DND-41 (cell line): ENCODE measurements around the gene CCDC201.

Experiments
- ATAC-seq: fragments of 200-7000 bp; cut with Tn5 transposase; 3 replicates; pipeline ENCODE4 v1.9.1; 2021; ENCODE audit warnings: low read depth; ENCODE audit not compliant: insufficient read depth
- DNase-seq: peaks from one replicate; pipeline ENCODE4 v3.0.0-alpha.2; 2020
- H2AFZ ChIP-seq: 2 replicates; pipeline ENCODE4 v1.6.0; 2012; ENCODE audit warnings: low read depth, low read length
- H3K27ac ChIP-seq: 2 replicates; pipeline ENCODE4 v1.5.1; 2012; ENCODE audit warnings: low read length, inconsistent platforms
- H3K27me3 ChIP-seq: fragments of 200-600 bp; sonication (generic); 2 replicates; pipeline ENCODE4 v1.6.0; 2012; ENCODE audit warnings: low read length, mild to moderate bottlenecking, inconsistent platforms; ENCODE audit not compliant: insufficient read depth, poor library complexity
- H3K36me3 ChIP-seq: 2 replicates; pipeline ENCODE4 v1.5.1; 2012; ENCODE audit warnings: low read length, inconsistent platforms; ENCODE audit not compliant: insufficient read depth
- H3K4me1 ChIP-seq: 2 replicates; pipeline ENCODE4 v1.5.1; 2012; ENCODE audit warnings: mild to moderate bottlenecking, low read length; ENCODE audit not compliant: insufficient read depth
- H3K4me2 ChIP-seq: 2 replicates; pipeline ENCODE4 v1.6.0; 2012; ENCODE audit warnings: mild to moderate bottlenecking, moderate library complexity, low read length, inconsistent platforms; ENCODE audit not compliant: insufficient read depth
- H3K4me3 ChIP-seq, 2 experiments: fragments of 200-600 bp in 1 of 2; shearing (Covaris generic) in 1 of 2; 2 replicates each; pipeline ENCODE4 v1.5.1; 2012 to 2016; ENCODE audit warnings: inconsistent platforms in 2 of 2, low read length in 2 of 2, mild to moderate bottlenecking in 2 of 2, low read depth in 1 of 2, moderate library complexity in 1 of 2
- H3K79me2 ChIP-seq: 2 replicates; pipeline ENCODE4 v1.6.0; 2012; ENCODE audit warnings: low read length, inconsistent platforms; ENCODE audit not compliant: insufficient read depth
- H3K9ac ChIP-seq: 2 replicates; pipeline ENCODE4 v1.6.0; 2012; ENCODE audit warnings: low read depth, mild to moderate bottlenecking, inconsistent platforms, low read length, moderate library complexity
- H3K9me3 ChIP-seq: 2 replicates; pipeline ENCODE4 v1.5.1; 2012; ENCODE audit warnings: low read length, moderate library complexity, mild to moderate bottlenecking, inconsistent platforms; ENCODE audit not compliant: insufficient read depth, severe bottlenecking
- H4K20me1 ChIP-seq: 2 replicates; pipeline ENCODE4 v1.6.0; 2012; ENCODE audit warnings: low read length; ENCODE audit not compliant: insufficient read depth
- EZH2 ChIP-seq: IDR thresholded peaks from 3 replicates; pipeline ENCODE4 v1.6.1; 2012; ENCODE audit warnings: borderline replicate concordance, low read depth, mild to moderate bottlenecking, moderate library complexity, low read length, inconsistent platforms; ENCODE audit not compliant: severe bottlenecking
- TF ChIP-seq, protein P1 (sequence below): IDR thresholded peaks from 2 replicates; pipeline ENCODE4 v1.5.1; 2012; ENCODE audit warnings: borderline replicate concordance, low read length, moderate library complexity, mild to moderate bottlenecking; ENCODE audit not compliant: poor library complexity, severe bottlenecking; ENCODE audit errors: extremely low read depth

CCDC201 gene

DNA sequence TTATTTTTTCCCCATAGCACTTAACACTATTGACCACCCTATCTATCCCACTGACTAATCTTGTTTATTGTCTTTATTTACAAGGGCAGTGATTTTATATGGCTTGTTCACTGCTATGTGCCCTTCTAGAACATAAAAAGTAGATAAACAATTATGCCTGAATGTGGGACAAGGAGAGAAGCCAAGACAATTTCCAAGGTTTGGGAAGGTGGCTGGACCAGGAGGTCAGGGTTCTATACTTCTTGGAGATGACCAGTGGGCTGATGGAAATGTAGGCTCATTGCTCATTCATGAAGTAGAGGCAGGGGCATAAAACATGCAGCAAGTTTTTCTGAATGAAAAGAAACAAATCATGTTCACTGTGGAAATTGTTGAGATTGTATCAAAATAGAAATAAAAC lies 36.7 kb upstream of the CCDC201 start:
- Histone ChIP-seq H3K79me2 (no peaks in the 10 kb centered on the region), H3K27ac (no peak overlapping the region), H3K9me3 (no peaks in the 10 kb centered on the region), H3K9ac (no peak overlapping the region), H3K4me3 (no peak overlapping the region), H3K4me2 (no peak overlapping the region), H3K36me3 (no peaks in the 10 kb centered on the region), H2AFZ (no peak overlapping the region), H3K27me3 (no peaks in the 10 kb centered on the region), H4K20me1 (no peaks in the 10 kb centered on the region), H3K4me1 (no peaks in the 10 kb centered on the region)
- DNase-seq (no peak), ATAC-seq (no peak)
- TF ChIP-seq, protein P1, sequence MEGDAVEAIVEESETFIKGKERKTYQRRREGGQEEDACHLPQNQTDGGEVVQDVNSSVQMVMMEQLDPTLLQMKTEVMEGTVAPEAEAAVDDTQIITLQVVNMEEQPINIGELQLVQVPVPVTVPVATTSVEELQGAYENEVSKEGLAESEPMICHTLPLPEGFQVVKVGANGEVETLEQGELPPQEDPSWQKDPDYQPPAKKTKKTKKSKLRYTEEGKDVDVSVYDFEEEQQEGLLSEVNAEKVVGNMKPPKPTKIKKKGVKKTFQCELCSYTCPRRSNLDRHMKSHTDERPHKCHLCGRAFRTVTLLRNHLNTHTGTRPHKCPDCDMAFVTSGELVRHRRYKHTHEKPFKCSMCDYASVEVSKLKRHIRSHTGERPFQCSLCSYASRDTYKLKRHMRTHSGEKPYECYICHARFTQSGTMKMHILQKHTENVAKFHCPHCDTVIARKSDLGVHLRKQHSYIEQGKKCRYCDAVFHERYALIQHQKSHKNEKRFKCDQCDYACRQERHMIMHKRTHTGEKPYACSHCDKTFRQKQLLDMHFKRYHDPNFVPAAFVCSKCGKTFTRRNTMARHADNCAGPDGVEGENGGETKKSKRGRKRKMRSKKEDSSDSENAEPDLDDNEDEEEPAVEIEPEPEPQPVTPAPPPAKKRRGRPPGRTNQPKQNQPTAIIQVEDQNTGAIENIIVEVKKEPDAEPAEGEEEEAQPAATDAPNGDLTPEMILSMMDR = no peak
- no peak for TF ChIP-seq EZH2

DNA sequence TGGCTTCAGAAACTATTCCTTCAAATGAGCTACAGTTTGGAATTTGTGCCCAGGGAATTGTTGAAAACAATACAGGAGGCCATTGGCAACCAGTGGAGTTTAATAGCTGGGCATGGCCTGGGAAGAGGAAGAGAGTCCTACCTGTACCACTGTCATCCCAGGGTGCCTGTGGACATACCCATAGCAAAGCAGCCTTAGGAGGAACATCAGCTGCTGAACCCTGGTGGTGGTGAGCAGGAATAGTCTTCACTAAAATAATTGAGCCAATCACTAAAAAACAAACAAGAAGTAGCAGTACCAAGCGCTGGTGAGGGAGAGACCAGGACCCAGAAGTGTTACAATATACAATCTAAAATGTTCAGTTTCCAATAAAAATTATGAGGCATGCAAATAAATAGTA lies 29.9 kb upstream of the CCDC201 start:
- Histone ChIP-seq H3K27me3 (peaks cover 4% of the 10 kb centered on the region), H3K9me3 (no peaks in the 10 kb centered on the region), H3K4me2 (no peak overlapping the region), H2AFZ (no peak overlapping the region), H3K36me3 (no peaks in the 10 kb centered on the region), H3K79me2 (no peaks in the 10 kb centered on the region), H4K20me1 (no peaks in the 10 kb centered on the region), H3K4me1 (no peaks in the 10 kb centered on the region), H3K9ac (no peak overlapping the region), H3K27ac (no peak overlapping the region), H3K4me3 (no peak overlapping the region)
- TF ChIP-seq, protein P1 = no peak
- no peak for TF ChIP-seq EZH2
- DNase-seq = no peak
- ATAC-seq = no peak

DNA sequence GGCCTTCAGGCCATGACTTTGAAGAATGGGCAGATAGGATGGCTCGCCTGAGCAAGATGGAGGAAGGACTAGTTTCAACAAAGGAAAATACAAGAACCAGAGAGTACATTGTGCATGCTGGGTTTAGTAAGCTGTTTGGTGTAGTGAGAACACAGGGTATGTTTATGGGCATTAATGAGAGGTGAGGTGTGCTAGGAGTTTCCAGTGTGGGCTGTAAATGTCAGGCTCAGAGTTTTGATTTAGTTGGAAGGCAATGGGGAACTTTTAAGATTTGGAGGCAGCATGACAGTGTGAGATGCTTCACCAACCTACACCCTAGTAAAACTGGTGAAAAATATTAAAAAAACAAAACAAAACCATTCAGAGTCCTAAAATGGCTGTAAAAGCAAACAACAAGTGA lies 28.7 kb upstream of the CCDC201 start:
- H3K36me3 ChIP-seq = no peaks in the 10 kb centered on the region
- no peaks in the 10 kb centered on the region for H3K4me1 ChIP-seq
- H3K4me2 ChIP-seq = no peak overlapping the region
- no peak overlapping the region for H3K27ac ChIP-seq
- TF ChIP-seq, protein P1 = no peak
- no peak overlapping the region for H2AFZ ChIP-seq
- no peak for DNase-seq
- H4K20me1 ChIP-seq = no peaks in the 10 kb centered on the region
- no peaks in the 10 kb centered on the region for H3K79me2 ChIP-seq
- H3K9me3 ChIP-seq = no peaks in the 10 kb centered on the region
- H3K9ac ChIP-seq = no peak overlapping the region
- ATAC-seq = no peak
- H3K4me3 ChIP-seq = no peak overlapping the region
- H3K27me3 ChIP-seq = peaks cover 4% of the 10 kb centered on the region

DNA sequence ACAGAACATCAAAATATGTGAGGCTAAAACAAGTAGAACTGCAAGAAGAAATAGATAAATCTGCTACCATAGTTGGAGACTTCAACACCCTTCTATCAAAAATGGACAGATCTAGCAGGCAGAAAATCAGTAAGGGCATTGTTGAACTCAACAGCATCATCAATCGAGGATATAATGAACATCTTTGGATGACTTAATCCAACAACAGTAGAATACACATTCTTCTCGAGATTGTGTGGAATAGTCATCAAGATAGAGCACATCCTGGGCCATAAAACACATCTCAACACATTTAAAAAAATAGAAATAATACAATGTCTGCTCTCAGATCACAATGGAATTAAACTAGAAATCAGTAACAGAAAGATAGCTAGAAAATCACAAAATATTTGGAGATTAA lies 25.3 kb upstream of the CCDC201 start:
- H3K4me1 ChIP-seq = no peaks in the 10 kb centered on the region
- no peak overlapping the region for H3K4me3 ChIP-seq
- H3K9me3 ChIP-seq = no peaks in the 10 kb centered on the region
- TF ChIP-seq, protein P1 = no peak
- no peak for TF ChIP-seq EZH2
- DNase-seq = no peak
- no peak for ATAC-seq
- no peaks in the 10 kb centered on the region for H4K20me1 ChIP-seq
- H3K9ac ChIP-seq = no peak overlapping the region
- no peaks in the 10 kb centered on the region for H3K79me2 ChIP-seq
- no peak overlapping the region for H3K4me2 ChIP-seq
- peaks cover 13% of the 10 kb centered on the region for H3K27me3 ChIP-seq
- H3K27ac ChIP-seq = no peak overlapping the region
- H2AFZ ChIP-seq = no peak overlapping the region
- H3K36me3 ChIP-seq = no peaks in the 10 kb centered on the region
